Measurements from ENCODE around the gene PKP1.
A peak's percentile ranks its signal among the peaks of the same experiment; 100 is the strongest.

Gene PKP1

DNA sequence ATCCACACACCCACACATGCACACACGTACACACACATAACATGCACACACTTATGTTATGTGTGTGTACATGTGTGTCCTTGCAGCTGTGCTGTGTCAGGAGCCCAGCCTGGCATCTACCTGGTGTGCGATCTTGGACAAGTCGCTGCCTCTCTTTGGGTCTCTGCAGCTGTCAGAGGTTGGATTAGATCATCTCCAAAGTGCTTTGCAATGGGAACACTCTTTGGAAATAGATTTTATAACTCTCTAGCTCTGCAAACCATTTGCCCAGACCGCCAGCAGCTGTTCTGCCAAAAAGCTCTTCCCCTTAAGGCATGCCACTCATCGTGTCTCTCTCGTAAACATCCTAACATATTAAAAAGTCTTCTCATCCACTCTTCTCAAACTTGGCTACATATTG is 4.7 kb downstream of the PKP1 start:
- FAIRE-seq, result no peak
- DNase-seq (ENCODE audit: insufficient read length, low spot score), result no peak
- no peak for TF ChIP-seq CTCF (IDR thresholded peaks at IDR 0.05; ENCODE audit: insufficient read depth, missing control alignments)

GRCh38 chr1:201288765-201289164 is 5.5 kb downstream of the PKP1 start:
- no peak for FAIRE-seq
- DNase-seq (ENCODE audit: insufficient read length, low spot score), result no peak
- TF ChIP-seq CTCF (IDR thresholded peaks at IDR 0.05; ENCODE audit: insufficient read depth, missing control alignments), result no peak

- DNase-seq (ENCODE audit: insufficient read length, low spot score), result no peak
- FAIRE-seq, result no peak
- TF ChIP-seq CTCF (IDR thresholded peaks at IDR 0.05; ENCODE audit: insufficient read depth, missing control alignments), result no peak
Observed at GRCh38 chr1:201290551-201290950, 7.2 kb downstream of the PKP1 start.

DNA sequence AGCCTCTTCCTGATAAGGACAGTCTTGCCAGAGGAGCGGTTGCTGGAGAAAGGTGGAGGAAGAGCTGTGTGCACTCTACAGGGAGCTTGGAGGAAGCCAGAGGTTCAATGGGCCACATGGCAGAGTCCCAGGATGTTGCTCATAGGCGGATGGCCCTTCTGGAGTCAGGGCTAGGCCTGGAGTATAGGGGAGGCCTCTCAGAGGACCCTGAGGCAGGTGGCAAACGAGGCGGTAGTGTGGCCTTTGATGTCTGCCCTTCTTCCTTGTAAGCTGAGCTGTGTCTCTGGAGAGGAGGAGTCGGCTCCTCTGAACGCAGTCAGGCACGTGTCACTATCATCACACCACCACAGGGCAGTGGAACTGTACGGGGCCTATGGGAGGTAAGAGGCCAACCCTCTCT is 8.6 kb downstream of the PKP1 start:
- DNase-seq (ENCODE audit: insufficient read length, low spot score) (no peak), FAIRE-seq (no peak)
- no peak for TF ChIP-seq CTCF (IDR thresholded peaks at IDR 0.05; ENCODE audit: insufficient read depth, missing control alignments)

DNA sequence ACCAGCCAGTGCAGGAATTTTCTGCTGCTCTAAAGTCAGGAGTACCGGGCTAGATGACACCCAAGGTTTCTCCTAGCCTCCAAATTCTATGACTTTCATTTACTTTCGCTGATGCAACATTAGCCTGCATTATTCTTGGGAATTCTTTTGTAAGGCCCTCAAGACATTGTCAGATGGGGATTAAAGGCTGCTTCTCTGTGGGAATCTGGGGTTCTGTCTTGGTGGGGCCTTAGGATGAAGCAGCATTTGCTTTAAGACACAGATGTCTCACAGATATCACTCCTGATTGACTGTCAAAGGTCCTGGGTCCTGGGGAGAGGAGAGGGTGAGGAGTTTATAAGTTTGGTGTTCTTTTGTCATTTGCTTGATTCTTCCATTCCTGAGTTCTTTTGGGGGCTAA is 11.6 kb downstream of the PKP1 start:
- DNase-seq (ENCODE audit: insufficient read length, low spot score) (no peak), FAIRE-seq (no peak)
- TF ChIP-seq CTCF (IDR thresholded peaks at IDR 0.05; ENCODE audit: insufficient read depth, missing control alignments), result no peak

GRCh38 chr1:201295346-201295745 is 12.0 kb downstream of the PKP1 start:
- DNase-seq (ENCODE audit: insufficient read length, low spot score) (peak; percentile 83), FAIRE-seq (peak; percentile 99)
- no peak for TF ChIP-seq CTCF (IDR thresholded peaks at IDR 0.05; ENCODE audit: insufficient read depth, missing control alignments)

DNA sequence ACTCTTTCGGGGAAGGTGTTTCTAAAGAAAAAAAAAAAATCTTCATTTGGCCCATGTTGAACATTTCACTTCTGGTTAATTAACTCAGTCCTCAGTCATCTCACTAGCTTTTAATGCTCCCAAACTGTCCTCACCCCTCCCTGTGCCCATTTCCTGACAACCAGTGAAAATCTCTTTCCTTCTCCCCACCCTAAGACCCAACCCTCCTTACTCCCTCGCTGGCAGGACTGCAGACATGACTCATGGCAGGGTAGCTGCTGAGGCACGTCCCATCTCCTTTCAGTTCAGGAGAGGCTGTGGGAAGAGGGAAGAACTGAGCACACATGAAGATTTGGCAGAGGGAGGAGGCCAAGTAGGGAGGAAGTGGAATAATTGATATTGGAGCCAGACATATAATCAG is 12.6 kb downstream of the PKP1 start:
- TF ChIP-seq CTCF (IDR thresholded peaks at IDR 0.05; ENCODE audit: insufficient read depth, missing control alignments), result no peak
- FAIRE-seq (no peak), DNase-seq (ENCODE audit: insufficient read length, low spot score) (no peak)

All from D721Med (cell line).